NCI-H524 treated with DMSO at 0.1 percent for 48 hours (cell line): ENCODE measurements around the gene LMTK2.

Source experiments
- DNase-seq: peaks from one replicate; lab custom pipeline; 2025; lab: John Stamatoyannopoulos, UW

LMTK2 gene

DNA sequence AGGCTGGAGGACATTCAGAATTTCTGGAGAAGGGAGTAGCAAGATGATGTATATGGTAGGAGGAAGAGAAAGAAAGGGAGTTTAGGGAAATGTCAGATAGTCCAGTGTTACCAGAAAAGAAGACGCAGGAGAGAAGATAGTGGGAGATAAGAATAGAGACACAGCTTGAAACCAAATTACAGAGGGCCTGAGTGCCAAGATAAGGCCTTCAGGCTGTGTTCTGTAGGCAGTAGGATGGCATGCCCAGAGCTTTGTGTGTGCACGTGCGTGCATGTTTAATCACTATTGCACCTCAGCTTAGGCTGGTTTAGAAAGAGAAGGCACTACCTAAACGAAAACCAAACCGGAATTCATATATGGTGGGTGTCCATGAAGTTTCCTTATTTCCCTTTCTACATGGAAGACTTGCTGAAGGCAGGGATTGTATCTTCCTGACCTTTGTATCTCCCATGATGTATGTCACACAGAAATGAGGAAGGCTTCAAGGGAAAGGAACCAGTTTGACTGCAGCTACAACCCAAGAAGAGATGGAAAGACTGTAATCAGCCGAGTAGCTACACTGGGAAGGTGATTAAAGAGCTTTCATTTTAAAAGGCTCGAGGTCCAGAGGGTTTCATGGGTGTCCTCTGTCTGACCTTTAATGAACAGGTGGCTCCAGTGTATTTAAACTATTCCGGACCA is 68.7 kb downstream of the LMTK2 start:
- no peak for DNase-seq

GRCh38 chr7:98177553-98177952 is 70.9 kb downstream of the LMTK2 start:
- no peak for DNase-seq

DNA sequence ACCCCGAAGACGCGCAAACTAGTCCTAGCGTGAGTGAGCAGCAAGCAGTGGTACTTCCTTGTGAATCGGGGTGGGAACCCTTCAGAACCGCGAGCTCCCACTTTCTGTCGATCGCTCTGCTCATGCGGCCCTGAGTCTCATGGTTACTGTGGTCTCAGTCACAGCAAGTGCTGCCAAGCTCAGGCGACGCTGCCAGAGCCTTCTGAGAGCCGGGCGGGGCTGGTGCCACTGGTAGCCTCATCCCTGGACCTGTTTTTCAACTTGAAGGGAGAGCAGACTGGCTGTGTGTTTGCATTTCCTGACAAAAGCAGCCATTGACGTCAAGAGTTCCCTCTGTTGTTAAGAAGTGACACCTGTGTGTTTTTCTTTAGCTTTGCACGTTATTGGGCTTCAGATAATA is 71.7 kb downstream of the LMTK2 start:
- DNase-seq, result no peak

GRCh38 chr7:98178762-98179490 is 72.3 kb downstream of the LMTK2 start:
- no peak for DNase-seq

DNA sequence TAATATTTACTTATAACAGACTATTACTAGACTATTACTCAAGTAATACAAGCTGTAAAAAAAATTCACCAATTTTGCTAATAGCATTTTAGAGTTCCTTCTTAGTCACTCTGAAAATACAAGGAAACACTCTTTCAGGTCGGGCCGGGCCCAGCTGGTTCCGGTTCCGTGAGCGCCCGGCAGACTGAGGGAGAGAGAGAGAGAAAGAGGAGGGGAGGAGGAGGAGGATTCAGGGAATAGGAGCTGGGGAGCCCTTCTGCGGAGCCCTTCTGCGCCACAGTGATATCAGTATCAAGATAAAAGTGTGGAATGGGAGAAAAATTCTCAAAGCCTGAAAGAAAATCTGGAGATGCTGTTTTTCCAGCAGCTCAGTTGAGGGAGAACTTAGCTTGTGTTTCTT is 74.1 kb downstream of the LMTK2 start:
- DNase-seq, result no peak

- no peak for DNase-seq
Observed at GRCh38 chr7:98185101-98185500, 78.4 kb downstream of the LMTK2 start.

GRCh38 chr7:98186452-98187137 is 79.9 kb downstream of the LMTK2 start:
- DNase-seq, result no peak

DNA sequence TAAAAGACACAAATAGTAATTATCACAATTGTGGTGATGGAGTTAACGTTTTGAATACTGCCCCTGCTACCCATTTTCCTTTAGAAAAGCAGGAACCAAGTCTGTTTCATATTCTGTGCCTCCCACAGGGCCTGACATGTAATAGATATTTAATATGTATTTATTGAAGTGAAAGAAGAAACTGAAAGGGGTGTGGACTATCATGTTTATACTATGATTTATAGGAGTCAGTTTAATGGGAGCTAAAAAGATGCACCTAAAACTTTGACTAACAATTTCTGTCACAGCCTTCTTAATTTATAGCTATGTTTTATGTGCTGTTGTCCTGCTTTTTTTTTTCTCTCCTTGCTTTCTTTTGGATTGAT is 80.5 kb downstream of the LMTK2 start:
- DNase-seq, result no peak

- DNase-seq, result no peak
Observed at GRCh38 chr7:98189559-98189958, 82.9 kb downstream of the LMTK2 start.

DNA sequence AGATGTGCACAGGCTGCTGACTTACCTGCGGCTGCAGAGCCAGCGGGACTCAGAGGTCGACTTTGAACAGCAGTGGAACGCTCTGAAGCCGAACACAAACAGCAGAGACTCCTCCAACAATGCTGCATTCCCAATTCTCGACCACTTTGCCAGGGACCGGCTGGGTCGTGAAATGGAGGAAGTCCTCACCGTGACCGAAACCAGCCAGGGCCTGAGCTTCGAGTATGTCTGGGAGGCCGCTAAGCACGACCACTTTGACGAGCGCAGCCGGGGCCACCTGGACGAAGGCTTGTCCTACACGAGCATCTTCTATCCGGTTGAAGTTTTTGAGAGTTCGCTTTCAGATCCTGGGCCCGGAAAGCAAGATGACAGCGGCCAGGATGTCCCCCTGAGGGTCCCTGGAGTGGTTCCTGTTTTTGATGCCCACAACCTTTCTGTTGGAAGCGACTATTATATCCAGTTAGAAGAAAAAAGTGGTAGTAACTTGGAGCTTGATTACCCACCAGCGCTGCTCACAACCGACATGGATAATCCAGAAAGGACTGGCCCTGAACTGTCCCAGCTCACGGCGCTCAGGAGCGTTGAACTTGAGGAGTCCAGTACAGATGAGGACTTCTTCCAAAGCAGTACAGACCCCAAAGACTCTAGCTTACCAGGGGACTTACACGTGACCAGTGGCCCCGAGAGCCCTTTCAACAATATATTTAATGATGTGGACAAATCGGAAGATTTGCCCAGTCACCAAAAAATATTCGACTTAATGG is 85.2 kb downstream of the LMTK2 start:
- DNase-seq, result no peak

- no peak for DNase-seq
Observed at GRCh38 chr7:98192781-98193457, 86.3 kb downstream of the LMTK2 start.

GRCh38 chr7:98193474-98194180 is 87.0 kb downstream of the LMTK2 start:
- DNase-seq, result no peak

DNA sequence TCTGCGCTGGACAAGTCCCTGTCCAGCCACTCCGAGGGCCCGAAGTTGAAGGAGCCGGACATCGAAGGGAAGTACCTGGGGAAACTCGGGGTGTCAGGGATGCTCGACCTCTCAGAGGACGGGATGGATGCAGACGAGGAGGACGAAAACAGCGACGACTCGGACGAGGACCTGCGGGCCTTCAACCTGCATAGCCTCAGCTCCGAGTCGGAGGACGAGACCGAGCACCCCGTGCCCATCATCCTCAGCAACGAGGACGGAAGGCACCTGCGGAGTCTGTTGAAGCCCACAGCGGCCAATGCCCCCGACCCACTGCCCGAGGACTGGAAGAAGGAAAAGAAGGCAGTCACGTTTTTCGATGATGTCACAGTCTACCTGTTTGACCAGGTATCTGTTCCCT is 87.5 kb downstream of the LMTK2 start:
- DNase-seq, result no peak

- no peak for DNase-seq
Observed at GRCh38 chr7:98194672-98195457, 88.2 kb downstream of the LMTK2 start.

GRCh38 chr7:98196706-98197605 is 90.3 kb downstream of the LMTK2 start:
- DNase-seq, result no peak

DNA sequence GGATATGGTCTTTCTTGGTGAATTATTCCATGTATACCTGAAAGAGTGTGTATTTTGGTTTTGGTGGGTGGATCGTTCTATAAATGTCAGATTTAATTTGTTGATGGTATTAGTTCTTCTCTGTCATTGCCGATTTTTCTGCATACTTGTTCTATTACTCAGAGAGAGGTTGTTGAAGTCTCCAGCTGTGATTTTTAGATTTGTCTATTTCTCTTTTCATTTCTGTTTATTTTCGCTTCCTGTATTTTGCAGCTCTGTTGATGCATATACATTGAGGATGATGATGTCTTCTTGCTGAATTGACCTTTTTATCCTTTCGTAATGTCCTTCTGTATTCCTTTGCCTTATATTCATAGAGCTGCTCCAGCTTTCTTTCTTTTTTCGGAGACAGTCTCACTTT is 92.5 kb downstream of the LMTK2 start:
- DNase-seq, result no peak

DNA sequence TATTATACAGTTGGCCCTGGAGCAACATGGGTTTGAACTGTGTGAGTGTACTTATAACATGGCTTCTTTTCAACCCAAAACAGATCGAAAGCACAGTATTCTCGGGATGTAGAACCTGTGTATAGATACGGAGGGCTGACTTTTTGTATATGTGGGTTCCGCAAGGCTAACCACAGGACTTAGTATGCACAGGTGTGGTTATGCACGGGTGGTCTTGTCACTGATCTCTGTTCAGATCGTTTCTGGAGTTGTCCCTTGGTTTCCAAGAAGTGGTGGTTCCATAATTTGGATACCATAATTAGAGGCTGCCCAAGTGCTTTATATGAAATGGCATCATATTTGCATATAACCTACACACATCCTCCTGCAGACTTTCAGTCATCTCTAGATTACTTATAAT is 93.7 kb downstream of the LMTK2 start:
- DNase-seq, result no peak

DNA sequence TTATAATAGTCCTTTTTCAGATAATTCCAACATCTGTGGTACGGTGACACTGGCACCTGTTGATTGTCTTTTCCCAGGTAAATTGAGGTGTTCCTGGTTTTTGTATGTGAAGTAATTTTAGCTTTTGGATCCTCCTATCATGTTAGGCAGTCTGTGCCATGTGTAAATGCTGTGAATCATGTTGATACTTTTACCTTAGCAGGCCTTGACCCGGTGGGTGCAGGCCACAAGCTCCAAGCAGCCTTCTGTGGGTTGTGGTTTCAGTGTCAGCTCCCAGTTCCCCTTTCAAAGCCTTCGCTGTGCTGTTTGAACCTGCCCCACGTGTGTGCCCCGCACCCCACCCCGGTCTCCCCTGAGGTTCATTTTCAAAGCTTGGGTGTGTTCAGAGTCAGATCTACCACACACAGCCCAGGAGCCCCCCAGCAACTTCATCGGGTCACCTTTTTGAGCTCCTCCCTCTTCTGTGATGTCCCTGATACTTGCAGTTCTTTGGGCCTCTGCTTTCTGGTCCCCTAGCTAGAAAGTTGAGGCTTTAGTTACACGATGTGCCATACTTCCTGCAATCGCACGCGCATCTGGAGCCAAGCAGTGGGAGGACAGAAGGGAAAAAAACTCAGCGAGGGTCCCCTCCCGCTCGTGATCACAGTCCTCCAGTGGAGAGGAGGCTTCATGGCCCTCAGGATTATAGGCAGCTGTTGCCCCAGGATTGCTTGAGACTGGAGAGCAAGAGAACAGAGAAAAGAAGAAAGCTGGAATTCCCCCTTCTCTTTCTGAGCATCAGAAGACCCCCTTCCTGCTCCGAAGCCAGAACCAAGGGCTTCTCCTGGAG is 95.9 kb downstream of the LMTK2 start:
- no peak for DNase-seq
